Inferior parietal cortex (tissue), 1 donor: ENCODE measurements around the gene CNTNAP2.

Experiments used
- DNase-seq: peaks from one replicate; pipeline ENCODE4 v3.0.0-alpha.2; 2016; ENCODE audit errors: extremely low spot score

CNTNAP2 gene

GRCh38 chr7:147014286-147014955 lies 897.8 kb downstream of the CNTNAP2 start:
- no peak for DNase-seq

DNA sequence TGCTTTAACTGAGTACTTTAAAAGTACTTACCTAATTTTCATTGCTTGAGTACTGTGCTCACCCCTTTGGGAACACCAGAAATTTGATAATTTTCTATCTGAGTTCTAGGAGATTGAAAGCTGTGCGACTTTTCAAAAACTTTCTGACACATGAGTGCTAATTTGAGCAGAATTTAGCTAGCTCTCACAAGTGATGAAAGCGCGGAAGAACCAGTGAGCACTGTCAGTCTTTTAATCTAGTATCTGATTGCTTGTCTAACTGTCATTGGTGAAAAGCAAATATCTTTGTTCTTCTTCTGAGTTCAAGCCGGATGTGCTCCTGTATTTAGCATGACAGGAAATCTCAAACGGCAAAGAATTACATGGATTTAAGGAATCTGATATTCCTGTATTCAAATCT lies 899.4 kb downstream of the CNTNAP2 start:
- no peak for DNase-seq

DNA sequence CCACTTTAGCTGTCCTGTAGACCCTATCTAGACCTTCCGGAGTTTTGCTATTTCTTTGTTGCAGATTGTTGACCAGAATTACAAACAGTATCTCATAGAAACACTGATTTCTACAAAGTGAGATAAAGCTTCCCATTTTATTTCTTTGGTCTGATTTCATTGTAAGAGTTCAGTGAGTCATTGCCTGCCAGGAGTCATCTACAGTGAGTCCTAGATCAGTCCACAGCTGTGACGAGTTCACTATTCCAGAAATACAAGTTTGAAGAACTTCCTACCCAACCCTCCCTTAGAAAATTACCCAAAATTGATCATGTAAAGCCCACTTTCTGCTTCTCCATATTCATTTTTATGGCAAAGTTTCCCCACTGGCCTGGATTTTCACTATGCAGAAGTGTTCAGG lies 905.5 kb downstream of the CNTNAP2 start:
- no peak for DNase-seq

DNA sequence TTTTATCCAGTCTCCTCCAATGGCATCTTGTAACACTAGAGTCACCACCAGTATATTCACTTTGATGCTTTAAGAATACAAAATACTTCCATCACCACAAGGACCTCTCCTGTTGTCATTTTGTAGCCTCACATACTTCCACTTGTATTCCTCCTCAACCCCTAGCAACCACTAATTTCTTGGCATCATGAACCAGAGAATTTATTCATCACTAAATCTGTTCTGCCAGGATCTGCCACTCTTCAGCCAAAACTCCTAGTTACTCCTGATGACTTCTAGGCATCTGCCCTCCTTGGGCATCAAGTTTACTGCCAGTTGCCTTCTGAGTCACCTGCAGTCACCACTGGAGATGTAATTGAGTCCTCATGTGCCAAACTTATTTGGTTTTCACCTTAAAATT lies 906.8 kb downstream of the CNTNAP2 start:
- no peak for DNase-seq

DNA sequence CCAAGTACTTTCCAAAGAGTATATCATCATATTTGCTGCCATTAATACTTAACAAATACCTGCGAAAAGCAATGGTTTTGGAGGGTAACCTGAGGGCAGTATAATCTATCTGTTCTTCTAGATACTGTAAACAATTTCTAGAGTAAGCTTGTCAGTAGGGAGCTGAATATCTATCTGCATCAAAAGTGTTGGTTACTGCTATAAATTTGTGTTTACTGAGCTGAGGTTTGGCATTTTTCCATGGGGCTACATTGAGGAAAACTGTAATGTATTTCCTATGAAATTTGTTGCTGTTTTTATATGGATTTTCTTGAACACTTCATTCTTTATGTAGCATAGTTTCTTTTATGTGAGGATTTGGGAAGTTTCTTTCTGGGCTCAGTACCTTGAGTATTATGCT lies 913.4 kb downstream of the CNTNAP2 start:
- DNase-seq: no peak

GRCh38 chr7:147033641-147034040 lies 917.0 kb downstream of the CNTNAP2 start:
- DNase-seq: no peak

DNA sequence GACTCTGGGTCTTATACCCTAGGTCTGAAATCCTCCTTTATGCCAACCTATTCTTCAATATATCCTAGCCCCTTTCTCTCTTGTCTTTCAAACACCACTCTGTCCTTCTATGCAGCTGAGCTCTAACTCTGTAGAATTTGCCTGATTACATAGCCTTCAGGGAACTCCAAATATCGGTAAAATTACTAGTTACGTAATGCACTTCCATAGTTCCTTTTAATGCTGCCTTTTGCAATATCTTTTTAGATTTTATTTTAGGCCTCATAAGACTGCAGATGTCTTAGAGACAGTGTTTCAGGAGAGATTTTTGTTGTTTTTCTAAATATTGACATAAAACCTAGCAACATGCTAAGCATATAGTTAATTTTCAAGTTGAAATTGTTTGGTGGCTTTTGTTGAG lies 924.8 kb downstream of the CNTNAP2 start:
- DNase-seq: no peak

GRCh38 chr7:147044941-147045340 lies 928.3 kb downstream of the CNTNAP2 start:
- no peak for DNase-seq

GRCh38 chr7:147047696-147048095 lies 931.1 kb downstream of the CNTNAP2 start:
- no peak for DNase-seq

GRCh38 chr7:147048864-147049263 lies 932.3 kb downstream of the CNTNAP2 start:
- no peak for DNase-seq

DNA sequence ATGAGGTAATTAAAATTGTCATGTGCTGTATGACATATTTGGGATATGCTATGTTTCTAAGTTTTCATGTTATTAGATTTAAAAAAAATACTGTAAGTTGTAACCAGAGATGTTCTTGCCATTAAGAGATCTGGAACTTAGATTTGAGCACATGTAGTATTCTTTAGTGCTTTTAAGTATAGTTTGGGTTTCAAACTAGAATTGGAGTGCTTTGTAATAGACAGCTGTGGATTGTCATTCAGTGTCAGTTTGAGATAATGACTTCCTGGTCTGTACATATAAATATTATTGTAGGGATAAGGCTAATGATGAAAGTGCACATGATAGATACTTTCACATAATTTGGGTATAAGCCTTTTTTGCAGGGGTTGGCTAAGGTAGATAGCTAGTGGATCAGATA lies 936.2 kb downstream of the CNTNAP2 start:
- DNase-seq: no peak

GRCh38 chr7:147053746-147054145 lies 937.1 kb downstream of the CNTNAP2 start:
- no peak for DNase-seq

GRCh38 chr7:147060070-147060469 lies 943.5 kb downstream of the CNTNAP2 start:
- DNase-seq: no peak

- no peak for DNase-seq
These were observed 946.3 kb downstream of the CNTNAP2 start for GRCh38 chr7:147062897-147063296.

GRCh38 chr7:147068842-147069241 lies 952.2 kb downstream of the CNTNAP2 start:
- no peak for DNase-seq

GRCh38 chr7:147069771-147070170 lies 953.2 kb downstream of the CNTNAP2 start:
- DNase-seq: no peak

GRCh38 chr7:147070886-147071285 lies 954.3 kb downstream of the CNTNAP2 start:
- no peak for DNase-seq

- no peak for DNase-seq
These were observed 954.9 kb downstream of the CNTNAP2 start for GRCh38 chr7:147071536-147071935.

GRCh38 chr7:147078312-147078711 lies 961.7 kb downstream of the CNTNAP2 start:
- no peak for DNase-seq

DNA sequence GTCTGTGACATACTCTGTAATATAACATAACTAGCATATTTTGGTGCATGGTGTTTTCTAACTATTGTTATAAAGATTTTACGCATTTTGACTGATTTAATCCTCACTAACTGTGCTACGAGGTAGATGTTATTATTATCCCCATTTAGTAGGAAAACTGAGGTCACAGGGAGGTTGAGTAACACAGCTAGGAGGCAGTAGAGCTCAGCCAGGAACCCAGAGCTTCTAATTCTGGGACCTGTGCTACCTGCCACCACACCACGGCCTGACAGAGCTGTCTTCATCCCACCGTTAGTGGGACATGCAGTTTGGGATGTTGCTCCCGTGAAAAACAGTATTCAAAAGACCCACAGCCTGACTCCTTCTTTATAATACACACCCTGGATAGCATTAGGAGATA lies 962.5 kb downstream of the CNTNAP2 start:
- no peak for DNase-seq

- DNase-seq: no peak
These were observed 963.4 kb downstream of the CNTNAP2 start for GRCh38 chr7:147079921-147080420.

- peak; percentile 38 for DNase-seq
These were observed 964.5 kb downstream of the CNTNAP2 start for GRCh38 chr7:147081117-147081516.

- peak; percentile 46 for DNase-seq
These were observed 972.5 kb downstream of the CNTNAP2 start for GRCh38 chr7:147089051-147089461.

DNA sequence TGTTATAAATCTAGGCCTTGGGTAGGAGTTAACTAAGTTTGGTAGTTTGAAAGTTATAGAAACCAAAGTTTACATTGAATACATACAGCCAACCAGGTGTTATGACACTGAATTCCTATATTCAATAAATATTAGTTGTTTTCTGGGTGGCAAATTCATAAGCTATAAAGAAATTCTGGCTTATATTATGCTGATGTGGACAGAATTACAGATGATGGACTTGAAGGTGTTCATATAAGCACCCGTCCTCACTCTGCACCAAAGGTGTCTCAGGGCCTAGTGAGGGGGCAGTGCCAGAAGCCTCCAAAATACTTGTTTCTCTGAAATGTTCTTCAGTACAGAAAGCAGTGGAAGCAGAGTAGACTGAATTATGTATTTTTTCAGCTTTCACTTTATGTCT lies 973.0 kb downstream of the CNTNAP2 start:
- no peak for DNase-seq
